A673 (cell line): ENCODE data around the gene NOL9.

Source experiments
- EZH2 ChIP-seq: fragments of 200-600 bp; sonication (generic); IDR thresholded peaks from 2 replicates; pipeline ENCODE4 v1.6.1; 2017; ENCODE audit warnings: borderline replicate concordance, low read depth, mild to moderate bottlenecking, mixed read lengths, antibody characterized with exemption, low read length; ENCODE audit not compliant: poor library complexity, severe bottlenecking
- TF ChIP-seq, protein P1 (sequence below): fragments of 300-800, 200-600 bp; sonication (generic); conservative IDR thresholded peaks from 2 replicates; pipeline ENCODE4 v1.5.1; 2017; ENCODE audit warnings: low read depth, mild to moderate bottlenecking, antibody characterized with exemption, low read length, moderate library complexity, mixed read lengths

GRCh38 chr1:6521536-6521935, 32.8 kb downstream of the NOL9 start:
- TF ChIP-seq EZH2, result no peak
- TF ChIP-seq, protein P1, sequence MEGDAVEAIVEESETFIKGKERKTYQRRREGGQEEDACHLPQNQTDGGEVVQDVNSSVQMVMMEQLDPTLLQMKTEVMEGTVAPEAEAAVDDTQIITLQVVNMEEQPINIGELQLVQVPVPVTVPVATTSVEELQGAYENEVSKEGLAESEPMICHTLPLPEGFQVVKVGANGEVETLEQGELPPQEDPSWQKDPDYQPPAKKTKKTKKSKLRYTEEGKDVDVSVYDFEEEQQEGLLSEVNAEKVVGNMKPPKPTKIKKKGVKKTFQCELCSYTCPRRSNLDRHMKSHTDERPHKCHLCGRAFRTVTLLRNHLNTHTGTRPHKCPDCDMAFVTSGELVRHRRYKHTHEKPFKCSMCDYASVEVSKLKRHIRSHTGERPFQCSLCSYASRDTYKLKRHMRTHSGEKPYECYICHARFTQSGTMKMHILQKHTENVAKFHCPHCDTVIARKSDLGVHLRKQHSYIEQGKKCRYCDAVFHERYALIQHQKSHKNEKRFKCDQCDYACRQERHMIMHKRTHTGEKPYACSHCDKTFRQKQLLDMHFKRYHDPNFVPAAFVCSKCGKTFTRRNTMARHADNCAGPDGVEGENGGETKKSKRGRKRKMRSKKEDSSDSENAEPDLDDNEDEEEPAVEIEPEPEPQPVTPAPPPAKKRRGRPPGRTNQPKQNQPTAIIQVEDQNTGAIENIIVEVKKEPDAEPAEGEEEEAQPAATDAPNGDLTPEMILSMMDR, result no peak
